ENCODE results near the gene LRRC8B.

- TF ChIP-seq TAF1 (IDR thresholded peaks at IDR 0.05; ENCODE audit: low read depth) (no peak), TCF12 (IDR thresholded peaks at IDR 0.05; ENCODE audit: low read depth) (no peak), CREB1 (IDR thresholded peaks at IDR 0.05; ENCODE audit: low read depth) (no peak), MAX (IDR thresholded peaks at IDR 0.05) (no peak), ZBTB7A (IDR thresholded peaks at IDR 0.05; ENCODE audit: low read depth) (no peak), YY1 (IDR thresholded peaks at IDR 0.05; ENCODE audit: low read depth) (no peak), FOXM1 (IDR thresholded peaks at IDR 0.05; ENCODE audit: borderline replicate concordance, low read depth) (no peak), TEAD4 (IDR thresholded peaks at IDR 0.05) (no peak), EGR1 (IDR thresholded peaks at IDR 0.05) (no peak), EP300 (IDR thresholded peaks at IDR 0.05; ENCODE audit: borderline replicate concordance) (no peak)
These were observed 25.3 kb upstream of the LRRC8B start for GRCh38 chr1:89499320-89499719.
